ENCODE data around the gene YDJC. TPM values are rescaled to one million over a fixed set of nuclear protein-coding genes. Genes with fewer than 3 reads are reported as not detected.

The YDJC gene
- total RNA-seq, 1 donor from 2014 or later: 34.0 TPM

DNA sequence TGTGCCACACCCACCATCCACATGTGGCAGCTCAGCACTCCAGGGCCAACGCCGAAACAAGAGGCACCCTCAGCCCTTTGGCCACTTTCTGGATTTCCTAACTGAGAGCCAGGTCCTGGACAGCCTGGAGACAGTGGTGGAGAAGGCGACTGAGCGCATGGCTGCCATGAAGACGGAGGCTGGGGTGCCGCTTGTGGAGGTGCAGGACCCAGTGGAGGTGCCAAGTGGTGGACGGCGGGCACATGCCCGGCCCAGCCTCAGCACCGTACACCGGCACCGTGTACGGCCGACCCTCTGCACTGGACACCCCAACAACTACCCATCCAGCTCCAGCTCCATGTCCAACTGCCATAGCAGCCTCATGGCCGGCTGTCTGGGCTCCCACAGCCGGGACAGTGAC, 4.3 kb upstream of the YDJC start:
- no peak for TF ChIP-seq EZH2 (IDR thresholded peaks at IDR 0.05; ENCODE audit: insufficient read depth, low read length)
- TF ChIP-seq, protein P1, sequence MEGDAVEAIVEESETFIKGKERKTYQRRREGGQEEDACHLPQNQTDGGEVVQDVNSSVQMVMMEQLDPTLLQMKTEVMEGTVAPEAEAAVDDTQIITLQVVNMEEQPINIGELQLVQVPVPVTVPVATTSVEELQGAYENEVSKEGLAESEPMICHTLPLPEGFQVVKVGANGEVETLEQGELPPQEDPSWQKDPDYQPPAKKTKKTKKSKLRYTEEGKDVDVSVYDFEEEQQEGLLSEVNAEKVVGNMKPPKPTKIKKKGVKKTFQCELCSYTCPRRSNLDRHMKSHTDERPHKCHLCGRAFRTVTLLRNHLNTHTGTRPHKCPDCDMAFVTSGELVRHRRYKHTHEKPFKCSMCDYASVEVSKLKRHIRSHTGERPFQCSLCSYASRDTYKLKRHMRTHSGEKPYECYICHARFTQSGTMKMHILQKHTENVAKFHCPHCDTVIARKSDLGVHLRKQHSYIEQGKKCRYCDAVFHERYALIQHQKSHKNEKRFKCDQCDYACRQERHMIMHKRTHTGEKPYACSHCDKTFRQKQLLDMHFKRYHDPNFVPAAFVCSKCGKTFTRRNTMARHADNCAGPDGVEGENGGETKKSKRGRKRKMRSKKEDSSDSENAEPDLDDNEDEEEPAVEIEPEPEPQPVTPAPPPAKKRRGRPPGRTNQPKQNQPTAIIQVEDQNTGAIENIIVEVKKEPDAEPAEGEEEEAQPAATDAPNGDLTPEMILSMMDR (IDR thresholded peaks at IDR 0.05; ENCODE audit: insufficient read depth, low read depth, low read length): no peak

DNA sequence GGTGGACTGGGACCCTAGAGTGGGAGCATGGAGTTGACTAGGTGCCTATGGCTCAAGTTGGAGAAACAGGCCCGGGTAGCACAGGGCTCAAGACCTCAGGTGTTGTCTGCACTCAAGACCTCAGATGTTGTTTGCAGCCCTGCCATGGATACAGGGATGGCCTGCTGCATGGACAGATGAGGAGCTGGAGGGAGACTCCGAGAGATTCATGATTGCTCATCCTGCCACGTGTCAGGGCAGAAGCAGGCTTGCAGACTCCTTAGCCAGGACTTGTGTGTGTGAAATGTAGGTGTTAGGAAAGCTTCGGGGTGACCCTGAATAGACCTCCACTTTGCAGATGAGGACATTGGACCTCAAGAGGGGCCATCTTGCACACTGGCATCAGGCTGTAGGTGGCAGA, 3.7 kb upstream of the YDJC start:
- no peak for FAIRE-seq
- H3K4me3 ChIP-seq (ENCODE audit: insufficient read depth, low read depth, low read length): no peak overlapping the region
- H4K20me1 ChIP-seq (ENCODE audit: insufficient read depth, low read length): peaks cover 1% of the 10 kb centered on the region
- H3K4me1 Mint-ChIP-seq (ENCODE audit: low read depth, unreplicated experiment): no peaks in the 10 kb centered on the region
- H3K4me1 ChIP-seq (ENCODE audit: insufficient read depth, low read length): peaks cover 5% of the 10 kb centered on the region
- H2AFZ ChIP-seq (ENCODE audit: low read depth, low read length): no peak overlapping the region
- no peak overlapping the region for H3K27ac Mint-ChIP-seq (ENCODE audit: unreplicated experiment)
- TF ChIP-seq EZH2 (IDR thresholded peaks at IDR 0.05; ENCODE audit: insufficient read depth, low read length): no peak
- TF ChIP-seq, protein P1 (IDR thresholded peaks at IDR 0.05; ENCODE audit: insufficient read depth, low read depth, low read length): no peak
- no peaks in the 10 kb centered on the region for H3K9me3 ChIP-seq (ENCODE audit: insufficient read depth, low read depth, low read length)
- DNase-seq (ENCODE audit: low read depth): no peak
- H3K36me3 ChIP-seq (ENCODE audit: insufficient read depth, low read length): no peaks in the 10 kb centered on the region
- H3K4me3 Mint-ChIP-seq (ENCODE audit: unreplicated experiment): no peak overlapping the region
- H3K27ac ChIP-seq (ENCODE audit: low read depth, low read length): no peak overlapping the region
- H3K9me3 Mint-ChIP-seq (ENCODE audit: unreplicated experiment): no peaks in the 10 kb centered on the region
- H3K79me2 ChIP-seq (ENCODE audit: insufficient read depth, low read length): peaks cover 12% of the 10 kb centered on the region
- H3K36me3 Mint-ChIP-seq (ENCODE audit: low read depth, unreplicated experiment): peaks cover 4% of the 10 kb centered on the region
- no peak overlapping the region for H3K9ac ChIP-seq (ENCODE audit: low read length)
- H3K4me2 ChIP-seq (ENCODE audit: low read length): no peak overlapping the region
- H3K27me3 Mint-ChIP-seq (ENCODE audit: low read depth, unreplicated experiment): peaks cover 22% of the 10 kb centered on the region
- no peaks in the 10 kb centered on the region for H3K27me3 ChIP-seq (ENCODE audit: insufficient read depth, low read length)

More for the DNA sequence above, 4.3 kb upstream of the YDJC start:
- H3K27me3 Mint-ChIP-seq (ENCODE audit: low read depth, unreplicated experiment): peaks cover 22% of the 10 kb centered on the region
- Histone ChIP-seq H3K4me2 (ENCODE audit: low read length) (no peak overlapping the region), H3K9ac (ENCODE audit: low read length) (no peak overlapping the region), H3K4me3 (ENCODE audit: insufficient read depth, low read depth, low read length) (no peak overlapping the region), H2AFZ (ENCODE audit: low read depth, low read length) (no peak overlapping the region), H3K4me1 (ENCODE audit: insufficient read depth, low read length) (peaks cover 2% of the 10 kb centered on the region), H4K20me1 (ENCODE audit: insufficient read depth, low read length) (no peaks in the 10 kb centered on the region), H3K79me2 (ENCODE audit: insufficient read depth, low read length) (peaks cover 7% of the 10 kb centered on the region), H3K9me3 (ENCODE audit: insufficient read depth, low read depth, low read length) (no peaks in the 10 kb centered on the region), H3K27me3 (ENCODE audit: insufficient read depth, low read length) (no peaks in the 10 kb centered on the region), H3K27ac (ENCODE audit: low read depth, low read length) (no peak overlapping the region), H3K36me3 (ENCODE audit: insufficient read depth, low read length) (no peaks in the 10 kb centered on the region)
- H3K27ac Mint-ChIP-seq (ENCODE audit: unreplicated experiment): no peak overlapping the region
- no peaks in the 10 kb centered on the region for H3K4me1 Mint-ChIP-seq (ENCODE audit: low read depth, unreplicated experiment)
- no peak for FAIRE-seq
- no peaks in the 10 kb centered on the region for H3K9me3 Mint-ChIP-seq (ENCODE audit: unreplicated experiment)
- DNase-seq (ENCODE audit: low read depth): no peak
- no peak overlapping the region for H3K4me3 Mint-ChIP-seq (ENCODE audit: unreplicated experiment)
- peaks cover 4% of the 10 kb centered on the region for H3K36me3 Mint-ChIP-seq (ENCODE audit: low read depth, unreplicated experiment)

DNA sequence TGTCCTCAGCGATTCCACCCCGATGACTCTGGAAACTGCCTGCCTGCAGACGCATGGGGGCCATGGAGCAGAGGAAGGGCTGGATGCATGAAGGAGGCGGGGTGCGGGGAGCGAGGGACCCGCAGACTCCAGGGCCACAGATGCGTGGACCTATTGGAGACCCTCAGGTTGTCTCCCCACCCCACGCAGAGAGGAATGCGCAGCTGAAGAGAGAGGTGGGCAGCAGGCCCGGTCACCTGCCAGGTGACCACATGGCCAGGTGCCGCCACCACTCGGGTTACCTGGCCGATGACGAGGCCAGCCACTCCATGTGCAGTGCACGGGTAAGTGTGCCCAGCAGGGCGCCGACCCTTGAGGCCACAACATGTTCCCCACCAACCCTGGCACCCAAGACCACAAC, 3.1 kb upstream of the YDJC start:
- FAIRE-seq: no peak
- DNase-seq (ENCODE audit: low read depth): no peak

More for the DNA sequence above, 3.1 kb upstream of the YDJC start:
- H3K4me1 ChIP-seq (ENCODE audit: insufficient read depth, low read length): peaks cover 9% of the 10 kb centered on the region
- no peak overlapping the region for H2AFZ ChIP-seq (ENCODE audit: low read depth, low read length)
- H3K27ac Mint-ChIP-seq (ENCODE audit: unreplicated experiment): no peak overlapping the region
- H3K79me2 ChIP-seq (ENCODE audit: insufficient read depth, low read length): peaks cover 17% of the 10 kb centered on the region
- no peak overlapping the region for H3K9ac ChIP-seq (ENCODE audit: low read length)
- H3K4me3 ChIP-seq (ENCODE audit: insufficient read depth, low read depth, low read length): no peak overlapping the region
- peaks cover 7% of the 10 kb centered on the region for H4K20me1 ChIP-seq (ENCODE audit: insufficient read depth, low read length)
- no peak overlapping the region for H3K27ac ChIP-seq (ENCODE audit: low read depth, low read length)
- H3K4me3 Mint-ChIP-seq (ENCODE audit: unreplicated experiment): no peak overlapping the region
- peaks cover 8% of the 10 kb centered on the region for H3K36me3 Mint-ChIP-seq (ENCODE audit: low read depth, unreplicated experiment)
- H3K9me3 Mint-ChIP-seq (ENCODE audit: unreplicated experiment): no peaks in the 10 kb centered on the region
- no peaks in the 10 kb centered on the region for H3K27me3 ChIP-seq (ENCODE audit: insufficient read depth, low read length)
- TF ChIP-seq, protein P1 (IDR thresholded peaks at IDR 0.05; ENCODE audit: insufficient read depth, low read depth, low read length): no peak
- TF ChIP-seq EZH2 (IDR thresholded peaks at IDR 0.05; ENCODE audit: insufficient read depth, low read length): no peak
- peaks cover 22% of the 10 kb centered on the region for H3K27me3 Mint-ChIP-seq (ENCODE audit: low read depth, unreplicated experiment)
- no peaks in the 10 kb centered on the region for H3K9me3 ChIP-seq (ENCODE audit: insufficient read depth, low read depth, low read length)
- H3K36me3 ChIP-seq (ENCODE audit: insufficient read depth, low read length): no peaks in the 10 kb centered on the region
- H3K4me2 ChIP-seq (ENCODE audit: low read length): no peak overlapping the region
- peaks cover 5% of the 10 kb centered on the region for H3K4me1 Mint-ChIP-seq (ENCODE audit: low read depth, unreplicated experiment)
